ENCODE results near the gene SPANXN4.

The SPANXN4 gene, protein sequence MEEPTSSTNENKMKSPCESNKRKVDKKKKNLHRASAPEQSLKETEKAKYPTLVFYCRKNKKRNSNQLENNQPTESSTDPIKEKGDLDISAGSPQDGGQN

DNA sequence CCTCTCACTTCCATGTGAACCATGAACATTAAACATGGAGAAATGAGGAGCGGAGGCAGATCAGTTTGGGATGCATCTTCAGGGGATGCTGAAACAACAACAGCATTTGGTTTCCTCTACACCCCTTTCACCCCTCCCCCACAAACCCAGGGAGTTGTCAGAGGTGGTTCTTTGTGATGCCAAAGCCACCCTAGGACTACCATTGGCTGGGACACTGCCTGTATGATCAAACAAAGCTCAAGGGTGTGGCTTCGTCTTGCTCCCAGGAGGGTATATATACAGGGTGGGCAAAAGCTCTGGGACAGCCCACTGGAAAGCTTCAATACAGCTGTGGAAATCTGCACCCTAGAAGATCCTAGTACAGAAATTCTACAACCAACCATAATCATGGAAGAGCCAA, at the start of gene SPANXN4:
SPANXN4 (plus strand) TSS at position 301 of the 400 bp plus-strand sequence; CDS start at position 388, 87 bp downstream.
- DNase-seq (ENCODE audit: extremely low spot score) = no peak
- POLR2A ChIA-PET = no interaction called here
- CTCF ChIA-PET = no interaction called here
- TF ChIP-seq SUZ12 (IDR thresholded peaks at IDR 0.05) = no peak
- TF ChIP-seq, protein P1, sequence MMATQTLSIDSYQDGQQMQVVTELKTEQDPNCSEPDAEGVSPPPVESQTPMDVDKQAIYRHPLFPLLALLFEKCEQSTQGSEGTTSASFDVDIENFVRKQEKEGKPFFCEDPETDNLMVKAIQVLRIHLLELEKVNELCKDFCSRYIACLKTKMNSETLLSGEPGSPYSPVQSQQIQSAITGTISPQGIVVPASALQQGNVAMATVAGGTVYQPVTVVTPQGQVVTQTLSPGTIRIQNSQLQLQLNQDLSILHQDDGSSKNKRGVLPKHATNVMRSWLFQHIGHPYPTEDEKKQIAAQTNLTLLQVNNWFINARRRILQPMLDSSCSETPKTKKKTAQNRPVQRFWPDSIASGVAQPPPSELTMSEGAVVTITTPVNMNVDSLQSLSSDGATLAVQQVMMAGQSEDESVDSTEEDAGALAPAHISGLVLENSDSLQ (IDR thresholded peaks at IDR 0.05) = no peak
- TF ChIP-seq LEF1 (IDR thresholded peaks at IDR 0.05; ENCODE audit: borderline replicate concordance) = no peak
- TF ChIP-seq ELF4 (IDR thresholded peaks at IDR 0.05) = no peak
- TF ChIP-seq BHLHE40 (IDR thresholded peaks at IDR 0.05; ENCODE audit: borderline replicate concordance) = no peak
- TF ChIP-seq ARNT (IDR thresholded peaks at IDR 0.05) = no peak
- no peak for TF ChIP-seq FOXM1 (IDR thresholded peaks at IDR 0.05; ENCODE audit: borderline replicate concordance)

DNA sequence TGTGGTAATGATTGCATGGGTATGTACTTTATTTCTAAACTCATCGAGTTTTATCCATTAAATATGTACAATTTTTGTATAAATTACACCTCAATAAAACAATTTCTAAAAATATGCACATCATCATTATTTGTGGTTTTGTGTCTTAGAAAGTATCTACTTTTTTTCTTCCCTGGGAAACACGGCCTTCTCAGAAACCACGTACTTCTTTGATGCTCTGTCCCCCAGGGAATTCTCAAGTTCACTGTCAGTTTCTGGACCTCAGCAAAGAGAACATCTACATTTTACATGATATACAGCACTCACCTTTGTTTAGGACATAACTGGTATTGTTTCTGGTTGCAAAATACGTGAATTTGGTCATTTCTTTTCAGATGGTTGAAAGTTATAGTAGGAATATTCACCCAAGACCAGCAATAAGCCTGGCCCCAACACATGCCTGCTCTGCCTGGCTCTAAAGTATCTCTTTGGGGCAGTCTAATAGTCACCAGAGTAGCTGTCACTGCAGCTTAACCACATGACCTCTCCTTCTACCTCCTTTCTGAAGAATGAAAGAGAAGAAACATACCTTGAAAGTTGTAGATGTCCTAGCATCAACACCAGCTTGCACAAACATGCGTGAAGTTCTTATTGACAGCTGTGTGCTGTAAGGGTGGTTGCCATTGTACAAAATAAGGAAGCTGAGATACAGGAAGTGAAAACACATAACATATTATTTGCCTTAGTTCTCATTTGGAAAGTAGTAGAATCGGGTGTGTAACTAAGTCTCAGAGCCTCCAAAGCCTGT, 48.4 kb upstream of the SPANXN4 start:
- ChIA-PET CTCF (no interaction called here), POLR2A (no interaction called here)
- TF ChIP-seq HDGF (IDR thresholded peaks at IDR 0.05; ENCODE audit: borderline replicate concordance) (no peak), ELF4 (IDR thresholded peaks at IDR 0.05) (no peak), L3MBTL2 (conservative IDR thresholded peaks at IDR 0.05) (no peak)
- TF ChIP-seq, protein P1 (IDR thresholded peaks at IDR 0.05) = no peak
- DNase-seq (ENCODE audit: extremely low spot score) = no peak

DNA sequence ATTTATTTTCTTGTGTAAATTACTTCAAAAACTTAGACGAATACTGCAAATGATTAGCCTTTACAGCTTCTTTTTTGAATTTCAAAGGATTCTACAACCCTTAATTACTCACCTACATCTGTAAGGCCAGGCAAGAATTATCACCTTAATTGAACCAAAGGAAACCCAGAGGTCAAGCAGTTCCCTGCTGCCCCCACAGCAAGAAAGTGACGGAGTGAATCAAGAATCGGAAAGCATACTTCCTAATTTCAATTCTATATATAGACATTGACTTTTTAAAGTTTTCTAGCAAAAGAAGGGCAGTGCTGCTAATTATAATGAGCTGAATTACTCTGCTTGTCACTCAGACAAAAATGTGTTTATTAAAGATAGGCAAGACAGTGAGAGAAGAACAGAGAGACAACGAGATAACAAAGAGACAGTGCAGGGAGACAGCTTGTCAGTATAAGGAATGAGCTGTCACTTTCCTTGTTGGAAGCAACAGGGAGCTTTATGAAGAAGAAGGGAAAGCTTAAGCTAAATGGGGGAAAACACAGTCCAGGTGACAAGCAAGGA, 47.5 kb upstream of the SPANXN4 start:
- TF ChIP-seq FOXA1 (IDR thresholded peaks at IDR 0.05) (no peak), NFRKB (IDR thresholded peaks at IDR 0.05) (no peak), SUZ12 (IDR thresholded peaks at IDR 0.05) (no peak)
- no peak for DNase-seq (ENCODE audit: extremely low spot score)
- CTCF ChIA-PET = no interaction called here

DNA sequence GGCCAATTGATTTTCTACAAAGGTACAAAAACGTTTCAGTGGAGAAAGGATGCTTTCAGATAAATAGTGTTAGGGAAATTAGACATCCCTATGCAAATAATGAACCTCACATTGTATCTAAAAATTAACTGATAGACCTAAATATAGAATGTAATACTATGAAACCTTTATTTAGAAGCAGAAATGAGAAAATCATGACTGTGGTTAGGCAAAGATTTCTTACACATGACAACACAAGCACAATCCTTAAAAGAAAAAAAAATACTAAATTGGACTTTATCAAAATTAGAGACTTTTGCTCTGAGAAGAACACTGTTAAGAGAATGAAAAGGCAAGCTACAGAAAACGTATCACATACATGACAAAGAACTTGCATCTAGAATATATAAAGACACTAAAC, 43.0 kb upstream of the SPANXN4 start:
- DNase-seq (ENCODE audit: extremely low spot score) = no peak
- CTCF ChIA-PET = no interaction called here
- TF ChIP-seq NFRKB (IDR thresholded peaks at IDR 0.05) (no peak), SP1 (IDR thresholded peaks at IDR 0.05) (no peak), FOXM1 (IDR thresholded peaks at IDR 0.05; ENCODE audit: borderline replicate concordance) (no peak), ARNT (IDR thresholded peaks at IDR 0.05) (no peak), SUZ12 (IDR thresholded peaks at IDR 0.05) (no peak), ELF4 (IDR thresholded peaks at IDR 0.05) (no peak), L3MBTL2 (conservative IDR thresholded peaks at IDR 0.05) (no peak), LEF1 (IDR thresholded peaks at IDR 0.05; ENCODE audit: borderline replicate concordance) (no peak), TARDBP (IDR thresholded peaks at IDR 0.05) (no peak), BHLHE40 (IDR thresholded peaks at IDR 0.05; ENCODE audit: borderline replicate concordance) (no peak), FOXA1 (IDR thresholded peaks at IDR 0.05) (no peak), CTBP1 (IDR thresholded peaks at IDR 0.05; ENCODE audit: borderline replicate concordance) (no peak)
- POLR2A ChIA-PET = no interaction called here

More for the DNA sequence above, 47.5 kb upstream of the SPANXN4 start:
- POLR2A ChIA-PET = no interaction called here

DNA sequence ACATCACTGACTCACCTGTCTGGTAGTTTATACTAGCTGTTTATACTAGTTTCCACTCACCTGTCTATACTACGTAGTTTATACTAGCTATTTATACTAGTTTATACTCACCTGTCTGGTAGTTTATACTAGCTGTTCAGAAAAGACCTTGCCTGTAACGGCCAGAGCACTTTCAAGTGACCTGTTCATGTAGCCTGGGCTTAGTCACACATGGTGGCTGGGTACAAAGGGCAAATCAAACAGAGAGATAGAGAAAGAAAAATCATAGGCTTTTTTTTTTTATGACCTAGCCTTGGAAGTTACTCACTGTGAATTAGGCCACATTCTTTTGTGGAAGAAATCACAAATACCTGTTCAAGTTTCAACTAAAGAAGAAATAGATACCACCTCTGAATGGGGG, 30.7 kb upstream of the SPANXN4 start:
- ChIA-PET CTCF (no interaction called here), POLR2A (no interaction called here)
- no peak for TF ChIP-seq CTBP1 (IDR thresholded peaks at IDR 0.05; ENCODE audit: borderline replicate concordance)
- no peak for TF ChIP-seq ARNT (IDR thresholded peaks at IDR 0.05)
- no peak for TF ChIP-seq TARDBP (IDR thresholded peaks at IDR 0.05)
- no peak for TF ChIP-seq LEF1 (IDR thresholded peaks at IDR 0.05; ENCODE audit: borderline replicate concordance)
- no peak for TF ChIP-seq HDGF (IDR thresholded peaks at IDR 0.05; ENCODE audit: borderline replicate concordance)
- no peak for DNase-seq (ENCODE audit: extremely low spot score)

DNA sequence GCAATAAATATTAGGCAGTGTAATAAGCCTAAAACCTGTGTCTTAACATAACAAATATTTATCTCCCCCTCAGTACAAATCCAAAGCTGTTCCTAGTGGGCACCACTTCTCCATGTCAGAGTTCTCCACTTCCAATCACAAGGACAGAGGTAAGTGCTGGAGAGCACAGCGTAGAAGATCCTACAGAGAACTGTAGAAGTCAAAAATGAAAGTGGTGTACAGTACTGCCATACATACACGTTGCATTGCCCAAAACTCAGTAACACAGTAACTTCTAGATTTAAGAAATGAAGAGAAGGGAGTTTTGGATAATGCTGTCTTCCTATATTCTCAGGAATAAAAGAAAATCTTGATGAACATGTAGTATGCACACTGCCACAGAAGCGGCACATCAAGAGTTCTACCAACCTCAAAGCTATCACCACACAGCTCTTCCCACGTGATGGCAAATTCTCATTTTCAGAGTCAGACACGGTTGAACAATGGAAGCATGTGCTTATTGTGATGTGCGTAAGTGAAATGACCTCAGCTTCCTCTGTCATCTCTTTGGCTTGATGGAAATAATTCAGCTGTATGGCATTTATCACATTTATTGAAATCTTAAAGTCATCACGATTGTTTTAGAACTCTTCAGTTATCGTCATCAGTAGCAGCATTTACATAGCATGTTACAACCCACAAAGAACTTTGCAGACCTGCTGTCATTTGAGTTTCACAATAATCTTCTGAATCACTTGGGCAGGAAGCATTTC, 27.1 kb upstream of the SPANXN4 start:
- no peak for TF ChIP-seq BHLHE40 (IDR thresholded peaks at IDR 0.05; ENCODE audit: borderline replicate concordance)
- TF ChIP-seq HDGF (IDR thresholded peaks at IDR 0.05; ENCODE audit: borderline replicate concordance) = no peak
- TF ChIP-seq NFRKB (IDR thresholded peaks at IDR 0.05) = no peak
- TF ChIP-seq CTBP1 (IDR thresholded peaks at IDR 0.05; ENCODE audit: borderline replicate concordance) = no peak
- TF ChIP-seq FOXA1 (IDR thresholded peaks at IDR 0.05) = no peak
- no peak for TF ChIP-seq ZNF384 (IDR thresholded peaks at IDR 0.05)
- no peak for TF ChIP-seq FOXM1 (IDR thresholded peaks at IDR 0.05; ENCODE audit: borderline replicate concordance)
- ChIA-PET POLR2A (no interaction called here), CTCF (no interaction called here)
- DNase-seq (ENCODE audit: extremely low spot score) = no peak

DNA sequence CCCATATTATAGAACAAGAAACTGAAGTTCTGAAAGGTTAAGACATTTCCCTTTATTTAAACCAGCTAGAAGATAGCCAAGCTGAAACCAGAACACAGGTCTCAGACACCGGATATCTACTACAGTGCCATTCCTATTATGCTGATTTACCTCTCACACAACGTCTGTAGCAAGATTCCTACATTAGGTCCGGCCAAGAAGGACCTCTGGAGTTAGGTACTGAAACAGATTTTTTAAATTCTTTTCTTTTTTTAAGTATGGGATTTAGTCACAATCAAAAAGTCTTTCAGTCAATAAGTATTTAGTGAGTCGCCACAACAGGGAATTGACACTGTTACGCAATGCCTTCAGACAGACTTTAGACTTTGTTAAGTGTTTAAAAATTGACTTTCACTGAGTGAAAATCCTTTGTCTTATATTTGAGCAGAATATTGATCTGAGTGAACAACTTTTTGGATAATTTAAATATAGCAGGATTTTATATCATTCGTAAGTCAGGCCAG, 26.5 kb upstream of the SPANXN4 start:
- POLR2A ChIA-PET = no interaction called here
- no peak for DNase-seq (ENCODE audit: extremely low spot score)
- no peak for TF ChIP-seq L3MBTL2 (conservative IDR thresholded peaks at IDR 0.05)
- CTCF ChIA-PET = no interaction called here
